ENCODE data around the gene UPK3A.

Gene UPK3A

DNA sequence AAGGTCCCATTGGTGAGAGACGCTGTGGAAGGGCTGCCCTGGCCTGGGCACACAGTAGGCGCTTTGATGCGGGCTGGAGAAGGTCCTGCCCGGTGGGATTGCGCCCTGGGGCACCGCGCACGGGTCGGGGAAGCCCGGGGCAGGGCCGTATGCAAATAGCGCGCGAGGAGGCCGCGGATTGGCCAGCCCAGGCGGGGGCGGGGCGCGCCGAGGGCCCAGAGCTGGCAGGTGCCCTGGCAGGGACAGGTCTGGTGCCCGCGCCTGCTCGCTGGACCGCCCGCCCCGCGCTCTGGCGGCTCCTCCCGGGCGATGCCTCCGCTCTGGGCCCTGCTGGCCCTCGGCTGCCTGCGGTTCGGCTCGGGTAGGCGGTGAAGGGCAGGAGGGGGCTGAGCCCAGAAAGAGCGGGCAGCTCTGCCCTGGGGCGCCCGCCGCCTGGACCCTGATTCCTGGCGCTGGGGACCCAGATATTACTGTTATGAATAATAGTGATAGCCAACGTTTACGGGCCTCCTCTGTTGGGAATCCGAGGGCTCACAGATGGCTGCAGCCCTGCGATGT, at the start of gene UPK3A:
Gene UPK3A (plus strand): TSS at position 245 of the 558 bp plus-strand sequence. CDS start 65 bp downstream, at position 310.
- peak in 1 of 2 donors; percentile 36 for DNase-seq (ENCODE audit: low read depth in 2 of 2, low spot score in 1 of 2)

DNA sequence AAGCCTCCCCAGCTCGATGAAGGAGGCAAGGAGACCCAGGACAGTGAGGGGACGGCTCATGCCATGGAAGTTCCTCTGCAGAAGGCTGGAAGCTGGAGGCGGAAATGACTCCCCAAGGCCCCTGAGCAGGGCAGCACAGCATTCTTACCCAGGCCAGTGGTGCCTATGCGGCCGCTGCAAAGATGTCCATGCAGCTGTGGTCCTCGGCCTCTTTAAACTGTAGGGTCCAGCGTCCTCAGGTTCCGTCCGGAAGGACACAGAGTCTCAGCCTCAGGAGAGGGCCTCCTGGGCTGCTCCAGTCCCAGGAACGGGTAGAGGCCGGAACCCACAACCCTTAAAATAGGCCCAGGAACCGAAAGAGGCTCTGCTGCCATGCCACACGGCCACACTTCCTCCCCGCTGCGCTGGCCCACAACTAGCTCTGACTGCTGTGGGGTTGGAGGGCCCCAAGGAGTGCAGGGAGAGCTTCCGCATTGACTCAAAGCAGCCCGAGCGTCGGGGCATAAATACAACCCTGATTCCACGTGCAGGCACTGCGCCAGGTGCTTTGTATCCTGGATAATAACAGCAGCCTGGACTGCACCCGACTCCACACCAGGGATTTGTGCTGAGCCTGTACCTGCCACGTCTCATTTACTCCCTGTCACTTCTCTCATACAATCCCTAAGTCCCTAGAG, 49.5 kb upstream of the UPK3A start:
- DNase-seq (ENCODE audit: low read depth in 2 of 2, low spot score in 1 of 2), result no peak

DNA sequence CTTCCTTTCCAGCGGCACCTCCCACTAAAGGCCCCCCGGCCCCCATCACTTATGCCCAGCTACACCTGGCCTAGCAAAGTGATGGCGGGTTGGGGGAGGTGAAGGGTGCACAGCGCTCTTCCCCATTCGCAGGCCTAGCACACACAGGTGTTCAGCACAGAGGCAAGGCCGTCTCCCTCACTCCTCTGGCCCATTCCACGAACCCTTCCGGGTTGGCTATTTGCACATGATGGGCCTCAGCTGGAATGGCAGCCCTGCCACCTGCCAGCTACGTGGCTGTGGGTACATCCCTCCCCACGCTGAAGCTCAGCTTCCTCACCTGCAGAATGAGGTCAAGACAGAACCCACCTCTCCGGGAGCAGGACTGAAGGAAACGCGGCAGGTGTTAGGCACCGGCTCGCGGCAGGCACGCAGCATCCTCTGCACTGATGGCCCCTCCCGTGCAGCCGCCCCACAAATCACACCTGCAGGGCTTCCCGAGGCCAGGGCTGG, 48.9 kb upstream of the UPK3A start:
- no peak for DNase-seq (ENCODE audit: low read depth in 2 of 2, low spot score in 1 of 2)

DNA sequence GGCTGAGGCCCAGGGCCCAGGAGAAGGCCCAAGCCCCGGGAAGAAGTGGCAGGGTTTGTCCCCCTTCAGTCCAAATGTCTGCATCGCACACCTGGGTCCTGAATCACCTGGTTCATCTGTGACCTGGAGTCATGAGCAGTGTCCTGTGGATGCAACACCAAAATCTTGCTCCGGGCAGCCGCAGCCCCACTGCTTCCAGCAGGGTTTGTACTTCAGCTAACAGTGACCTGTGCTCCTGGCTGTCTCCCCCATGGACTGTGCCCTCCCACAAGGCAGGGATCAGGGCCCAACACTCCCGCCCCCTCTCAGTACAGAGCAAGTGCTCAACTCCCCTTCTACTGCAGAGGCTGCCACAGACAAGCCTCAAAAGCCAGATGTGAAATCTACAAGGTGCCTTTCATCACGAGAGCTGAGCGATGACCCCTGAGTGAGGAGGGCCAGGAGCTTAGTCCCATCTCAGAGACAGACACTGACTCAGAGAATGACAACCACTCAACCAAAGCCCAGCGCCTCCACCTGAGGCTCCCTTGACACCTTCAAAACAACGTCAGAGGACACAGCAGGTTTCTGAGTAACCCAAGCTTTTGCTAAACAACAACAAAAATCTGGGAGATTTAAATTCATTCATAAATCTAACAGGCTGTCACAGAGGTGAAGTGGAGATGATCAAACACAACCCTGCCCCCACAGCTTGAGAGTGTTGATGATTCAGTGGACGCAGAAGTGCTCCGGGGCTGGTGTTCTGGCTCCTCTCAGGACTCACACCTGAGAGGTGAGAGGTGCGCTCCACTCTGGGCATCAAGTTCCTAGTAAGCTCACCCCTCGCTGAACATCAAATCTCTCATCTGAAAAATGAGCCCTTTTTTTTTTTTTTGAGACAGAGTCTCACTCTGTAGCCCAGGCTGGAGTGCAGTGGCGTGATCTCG, 47.4 kb upstream of the UPK3A start:
- no peak for DNase-seq (ENCODE audit: low read depth in 2 of 2, low spot score in 1 of 2)

DNA sequence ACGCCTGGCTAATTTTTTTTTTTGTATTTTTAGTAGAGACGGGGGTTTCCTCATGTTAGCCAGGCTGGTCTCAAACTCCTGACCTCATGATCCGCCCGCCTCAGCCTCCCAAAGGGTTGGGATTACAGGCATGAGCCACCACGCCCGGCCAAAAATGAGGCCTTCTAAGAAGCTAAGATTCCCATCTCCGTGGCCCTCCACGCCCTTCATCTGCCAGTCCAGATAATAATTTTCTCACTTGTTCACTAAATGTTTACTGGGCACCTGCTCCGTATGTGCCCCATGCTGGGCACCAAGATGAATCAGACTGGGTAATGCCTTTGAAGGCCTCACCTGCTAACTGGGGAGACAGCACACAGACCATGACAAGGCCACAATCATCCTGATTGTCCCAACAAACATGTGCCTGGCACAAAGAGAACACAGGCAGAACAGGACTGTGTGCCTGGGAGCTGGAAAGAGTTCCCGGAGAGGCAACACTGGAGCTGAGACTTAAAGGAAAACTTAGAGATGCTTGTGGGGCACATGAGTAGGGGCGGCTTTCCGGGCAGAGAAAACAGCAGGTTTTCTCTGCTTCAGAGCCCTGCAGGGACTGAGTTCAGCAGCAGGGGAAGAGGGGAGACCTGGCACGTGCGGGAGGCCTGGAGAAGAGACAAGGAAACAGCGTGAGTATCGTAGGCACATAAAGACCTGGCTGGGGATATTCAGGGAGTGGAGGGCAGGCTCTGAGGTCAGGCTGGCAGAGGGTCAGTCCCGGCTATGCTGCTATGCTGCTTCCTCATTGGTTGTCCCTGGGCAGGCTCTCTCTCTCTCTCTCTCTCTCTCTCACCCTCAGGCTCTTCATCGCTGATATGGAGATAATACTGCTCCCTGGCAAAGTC, 46.4 kb upstream of the UPK3A start:
- DNase-seq (ENCODE audit: low read depth in 2 of 2, low spot score in 1 of 2), result no peak

DNA sequence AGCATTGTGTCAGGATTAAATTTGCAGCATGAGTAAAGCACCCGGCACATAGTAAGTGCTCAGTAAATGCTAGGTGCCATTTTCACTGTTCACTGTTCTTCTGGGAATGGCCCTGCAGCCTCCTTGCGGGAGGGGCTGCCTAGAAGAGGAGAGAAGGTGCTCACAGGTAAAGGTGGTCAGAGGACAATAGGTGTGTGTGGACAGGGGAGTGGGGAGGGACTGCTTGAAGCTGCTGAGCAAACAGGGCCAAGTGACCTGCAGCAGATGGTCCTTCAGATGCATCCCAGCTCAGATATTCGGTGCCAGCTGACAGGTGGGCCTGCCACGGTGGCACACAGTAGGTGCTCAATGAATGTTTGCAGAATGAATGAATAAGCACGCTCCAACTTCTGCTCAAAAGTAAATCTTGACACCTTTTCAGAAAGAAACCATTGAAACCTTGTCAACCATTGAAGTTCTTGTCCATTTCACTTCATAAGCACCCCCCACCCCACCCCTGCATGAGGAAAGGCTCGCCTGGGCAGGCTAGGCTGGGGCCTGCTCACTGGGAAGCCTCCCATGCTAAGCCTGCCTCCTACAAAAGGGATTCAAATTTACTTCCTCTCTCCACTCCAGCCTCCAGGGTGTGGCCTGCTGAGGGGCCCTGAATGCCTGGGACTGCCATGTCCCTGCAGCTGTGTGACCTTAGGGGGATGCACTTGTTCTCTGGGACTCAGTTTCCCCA, 45.6 kb upstream of the UPK3A start:
- no peak for DNase-seq (ENCODE audit: low read depth in 2 of 2, low spot score in 1 of 2)

DNA sequence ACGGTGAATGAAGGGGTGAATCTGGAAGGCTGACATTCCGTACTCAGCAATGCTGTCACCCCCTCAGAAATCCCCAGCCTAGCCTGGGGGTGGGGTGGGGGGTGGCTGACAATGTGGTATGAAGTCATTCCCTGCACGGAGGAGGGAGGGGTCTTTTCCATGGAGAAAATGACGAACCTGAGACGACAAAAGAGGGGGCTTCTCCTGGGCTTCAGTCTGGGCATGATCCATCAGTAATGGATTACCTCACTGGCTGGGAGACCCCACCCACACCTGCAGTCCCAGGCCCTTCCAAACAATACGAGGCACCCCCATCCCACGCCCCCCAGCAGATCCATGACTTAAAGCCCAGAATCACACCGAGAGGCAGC, 45.1 kb upstream of the UPK3A start:
- DNase-seq (ENCODE audit: low read depth in 2 of 2, low spot score in 1 of 2), result no peak

DNA sequence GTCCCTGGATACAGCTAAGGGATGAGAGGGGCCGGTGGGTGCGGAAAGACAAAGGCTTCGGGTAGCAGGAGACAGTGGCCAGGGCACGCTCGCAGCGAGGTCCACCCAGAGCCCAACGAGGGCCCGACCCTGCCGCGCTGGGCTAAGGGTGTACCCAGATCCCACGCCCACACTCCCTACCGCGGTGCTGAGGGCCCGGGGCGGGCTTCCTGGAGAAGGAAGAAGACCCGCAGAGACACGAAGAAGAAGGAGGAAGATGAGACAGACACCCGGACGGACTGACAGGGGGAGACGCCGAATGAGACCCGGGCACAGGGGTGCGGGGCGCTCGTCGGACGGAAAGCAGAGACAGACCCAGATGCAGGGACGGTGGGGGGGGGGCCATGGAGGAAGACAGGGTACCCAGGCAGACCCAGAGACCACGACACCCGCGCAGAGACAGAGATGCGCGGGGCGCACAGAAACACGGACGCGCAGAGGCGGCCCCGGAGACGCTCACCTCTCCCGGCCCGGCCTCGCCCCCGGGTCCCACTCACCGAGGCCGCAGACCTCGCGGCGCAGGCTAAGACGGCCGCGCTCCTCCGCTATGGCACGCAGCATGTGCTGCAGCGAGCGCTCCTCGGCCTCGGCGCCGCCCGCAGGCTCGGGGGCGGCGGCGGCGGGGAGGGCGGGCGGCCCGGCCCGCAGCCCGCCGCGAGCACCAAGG, 44.5 kb upstream of the UPK3A start:
- no peak for DNase-seq (ENCODE audit: low read depth in 2 of 2, low spot score in 1 of 2)

DNA sequence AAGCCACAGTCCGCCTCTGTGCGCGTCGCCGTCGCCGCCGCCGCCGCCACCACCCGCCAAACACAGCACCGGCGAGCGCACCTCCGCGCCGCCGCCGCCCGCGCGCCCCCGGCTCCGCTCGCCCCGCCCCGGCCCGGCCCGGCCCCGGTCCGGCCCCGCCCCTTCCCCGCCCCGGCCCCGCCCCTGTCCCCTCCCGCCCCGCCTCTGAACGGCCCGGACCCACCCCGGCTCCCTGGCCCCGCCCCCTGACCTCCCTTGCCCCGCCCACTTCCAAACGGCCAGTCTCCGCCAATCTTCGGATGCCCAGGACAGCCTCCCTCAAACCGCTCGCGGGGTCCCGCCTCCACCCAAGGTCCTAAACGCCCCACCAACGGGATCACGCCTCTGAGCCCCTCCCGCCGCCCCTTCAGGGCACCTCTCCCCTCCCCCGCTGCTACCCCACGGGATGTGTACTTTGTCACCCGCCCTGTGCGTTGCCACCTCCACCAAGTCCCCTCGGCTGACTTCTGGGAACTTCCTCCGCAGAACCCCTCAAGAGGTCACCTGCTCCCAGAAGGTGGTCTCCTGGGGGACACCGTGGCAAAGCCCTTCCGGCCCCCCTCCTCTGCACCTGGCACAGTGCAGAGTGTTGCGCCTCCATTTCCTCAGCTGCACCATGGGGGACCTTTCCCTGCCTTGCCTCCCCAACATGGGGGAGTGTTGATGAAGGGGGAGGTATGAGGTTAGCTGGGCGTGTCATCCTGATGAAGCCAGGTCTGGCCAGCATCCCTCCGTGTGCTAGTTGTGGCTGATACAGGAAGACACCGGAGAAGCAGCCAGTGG, 43.7 kb upstream of the UPK3A start, which contains the start of gene KIAA0930:
Gene KIAA0930 (minus strand): TSS at position 85 of the 822 bp plus-strand sequence. CDS start 191 bp downstream, outside the sequence.
- peak; percentile 59 to 74 for DNase-seq (ENCODE audit: low read depth in 2 of 2, low spot score in 1 of 2)

DNA sequence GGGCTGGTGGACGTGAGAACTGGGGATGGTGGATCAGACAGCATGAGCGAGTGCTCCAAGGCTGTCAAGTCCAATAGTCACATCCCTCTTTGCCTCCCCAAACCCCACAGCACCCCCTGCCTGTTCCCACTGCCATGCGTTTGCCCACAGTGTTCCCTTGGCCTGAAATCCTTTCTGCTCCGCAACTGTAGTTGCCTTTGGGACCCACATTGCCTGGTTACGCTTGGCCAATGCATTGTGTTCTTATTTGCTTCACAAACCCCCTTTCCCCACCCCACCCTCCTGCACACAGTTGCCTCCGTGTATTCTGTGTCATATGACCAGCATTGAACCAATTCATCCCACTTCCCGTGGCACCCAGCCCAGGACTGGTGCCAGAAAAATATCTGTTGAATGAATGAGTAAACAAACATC, 42.0 kb upstream of the UPK3A start:
- no peak for DNase-seq (ENCODE audit: low read depth in 2 of 2, low spot score in 1 of 2)

DNA sequence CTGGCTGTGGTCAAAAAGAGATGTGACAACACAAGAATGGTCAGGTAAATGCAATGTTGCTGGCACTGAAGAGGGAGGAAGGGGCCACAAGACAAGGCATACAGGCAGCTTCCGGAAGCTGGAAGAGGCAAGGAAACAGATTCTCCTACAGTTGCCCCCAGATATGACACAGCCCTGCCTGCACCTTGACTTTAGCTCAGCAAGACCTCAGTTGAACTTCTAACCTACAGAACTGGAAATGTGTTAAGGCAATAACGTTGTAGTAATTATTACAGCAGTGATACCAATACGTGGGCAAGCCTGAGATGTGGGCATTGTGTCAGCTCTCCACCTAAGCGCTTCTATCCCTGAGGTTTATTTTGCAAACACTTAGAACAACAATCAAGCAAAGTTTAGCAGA, 39.8 kb upstream of the UPK3A start:
- no peak for DNase-seq (ENCODE audit: low read depth in 2 of 2, low spot score in 1 of 2)

DNA sequence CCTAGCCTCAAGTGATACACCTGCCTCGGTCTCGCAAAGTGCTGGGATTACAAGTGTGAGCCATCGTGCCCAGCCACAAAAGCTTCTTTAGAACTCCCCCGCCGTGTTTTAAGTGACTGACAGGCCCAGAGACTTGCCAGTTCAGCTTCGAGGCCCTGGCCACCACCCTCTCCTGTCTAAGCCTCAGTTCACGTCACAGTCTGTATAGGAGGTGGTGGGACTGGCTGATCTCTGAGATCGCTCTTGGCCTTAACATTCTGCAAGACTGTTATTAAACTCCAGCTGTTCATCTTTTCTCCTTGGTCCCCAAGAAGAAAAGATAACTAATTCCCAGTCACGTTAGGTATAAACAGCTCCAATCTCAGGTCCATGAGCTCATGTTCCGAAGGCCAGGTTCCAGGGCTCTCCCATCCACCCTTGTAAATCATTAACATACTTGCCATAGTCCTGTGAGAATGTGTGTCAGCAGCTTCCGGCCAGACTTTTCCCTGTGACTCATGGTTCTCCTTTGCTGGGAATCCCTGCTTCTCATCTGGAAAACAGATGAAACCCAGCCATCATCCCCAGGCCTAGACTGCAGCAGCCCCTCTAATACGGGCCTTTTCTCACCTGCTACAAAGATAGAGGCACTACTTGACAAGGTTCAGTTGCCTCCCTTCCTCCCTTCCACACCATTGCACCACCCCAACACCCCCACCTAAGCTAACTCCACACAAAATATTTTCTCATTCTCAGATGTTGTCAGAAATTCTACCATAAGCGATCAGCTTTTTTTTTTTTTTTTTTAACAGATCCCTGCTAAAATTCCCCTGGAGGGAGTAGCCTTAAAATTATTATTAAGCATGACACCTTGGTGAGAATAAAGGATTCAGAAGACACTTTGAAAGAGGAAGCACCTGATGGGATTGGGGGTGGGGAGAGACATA, 38.4 kb upstream of the UPK3A start:
- no peak for DNase-seq (ENCODE audit: low read depth in 2 of 2, low spot score in 1 of 2)

DNA sequence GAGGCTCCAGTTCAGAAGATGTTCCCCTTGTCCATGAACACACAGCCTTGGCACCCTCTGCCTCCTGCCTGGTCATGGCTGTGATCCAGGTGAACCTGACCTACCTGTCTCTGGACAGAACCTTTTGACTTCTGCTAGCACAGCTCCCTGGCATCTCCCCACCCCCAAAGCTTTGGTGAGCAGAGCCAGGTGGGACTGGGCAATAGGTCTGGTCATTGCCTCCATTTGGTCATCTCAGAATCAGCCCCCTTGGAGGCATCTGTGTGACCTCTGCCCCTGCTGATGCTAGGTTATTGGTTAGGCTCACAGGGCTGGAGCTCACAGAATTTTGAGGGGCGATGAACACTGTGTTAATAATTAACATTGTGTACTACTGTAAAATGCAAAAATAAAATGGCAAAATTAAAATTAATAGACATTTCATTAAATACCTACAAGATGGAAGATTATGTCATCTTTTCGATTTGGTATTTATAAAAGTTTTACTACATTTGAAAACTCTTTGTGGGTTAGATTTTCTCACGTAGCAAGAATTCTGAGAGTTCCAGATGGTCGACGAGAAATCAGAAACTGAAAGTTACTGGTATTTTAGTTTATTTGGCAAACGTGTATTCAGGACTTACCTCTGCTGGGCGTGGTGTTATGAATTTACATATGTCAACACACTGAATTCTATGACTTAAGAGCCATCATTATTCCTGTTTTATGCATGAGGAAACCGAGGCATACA, 35.8 kb upstream of the UPK3A start:
- no peak for DNase-seq (ENCODE audit: low read depth in 2 of 2, low spot score in 1 of 2)

DNA sequence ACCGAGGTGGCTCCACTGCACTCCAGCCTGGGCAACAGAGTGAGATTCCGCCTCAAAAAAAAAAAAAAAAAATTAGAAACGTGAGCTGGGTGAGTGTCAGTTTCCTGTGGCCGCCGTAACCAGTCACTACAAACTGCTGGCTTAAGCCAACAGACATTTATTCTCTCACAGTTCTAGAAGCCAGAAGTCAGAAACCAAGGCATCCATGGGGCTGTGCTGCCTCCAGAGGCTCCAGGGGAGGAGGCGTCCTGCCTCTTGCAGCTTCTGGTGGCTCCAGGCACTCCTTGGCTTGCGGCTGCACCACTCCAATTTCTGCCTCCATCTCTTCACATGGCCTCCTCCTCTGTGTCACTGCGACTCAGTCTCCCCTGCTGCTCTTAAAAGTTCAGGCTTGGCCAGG, 32.9 kb upstream of the UPK3A start:
- DNase-seq (ENCODE audit: low read depth in 2 of 2, low spot score in 1 of 2), result no peak

DNA sequence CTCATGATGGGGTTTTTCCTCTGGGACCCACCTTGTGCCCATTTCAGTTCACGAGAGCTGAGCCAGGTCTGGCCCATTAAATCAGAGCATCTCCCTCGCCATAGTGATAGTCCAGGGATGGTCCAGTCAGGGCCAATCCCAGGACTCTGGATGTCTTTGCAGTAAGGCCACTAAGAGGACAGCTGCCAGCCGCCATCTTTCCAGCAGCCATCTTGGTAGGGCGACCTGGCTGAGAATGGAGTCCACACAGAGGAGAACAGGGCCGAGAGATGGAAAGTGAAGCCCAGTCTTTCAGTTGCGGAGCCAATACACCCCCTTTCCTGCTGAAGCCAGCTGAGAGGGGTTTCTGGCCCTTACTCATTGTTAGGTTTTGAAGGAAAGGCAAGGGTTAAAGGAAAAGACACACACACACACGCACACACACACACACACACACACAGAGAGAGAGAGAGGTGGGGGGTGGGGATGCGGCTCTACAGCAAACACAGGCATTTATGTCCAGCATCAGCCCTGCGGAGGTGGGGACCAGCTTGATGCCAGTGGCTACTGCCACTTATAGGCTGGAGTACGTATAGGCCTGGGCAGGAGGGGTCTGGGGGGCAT, 31.6 kb upstream of the UPK3A start:
- DNase-seq (ENCODE audit: low read depth in 2 of 2, low spot score in 1 of 2), result no peak

DNA sequence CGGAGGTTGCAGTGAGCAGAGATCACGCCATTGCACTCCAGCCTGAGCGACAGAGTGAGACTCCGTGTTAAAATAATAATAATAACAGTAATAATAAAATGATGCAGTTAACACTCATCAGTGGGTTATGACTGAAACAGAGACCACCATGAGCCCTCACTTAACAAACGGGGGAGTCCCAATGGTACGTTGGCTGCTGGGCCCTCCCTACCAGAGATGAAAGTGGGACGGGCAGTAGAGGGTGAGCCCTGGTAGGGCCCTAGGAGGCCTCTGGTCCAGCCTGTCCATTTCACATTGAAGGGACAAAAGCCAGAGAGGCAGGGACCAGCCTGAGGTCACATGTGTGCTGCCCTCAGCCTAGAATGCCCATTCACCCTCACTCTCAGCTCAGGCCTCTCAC, 30.4 kb upstream of the UPK3A start:
- no peak for DNase-seq (ENCODE audit: low read depth in 2 of 2, low spot score in 1 of 2)

Data from stimulated activated CD8-positive, alpha-beta memory T cell treated with anti-CD3 and anti-CD28 coated beads, Interleukin-4, amount 100 ng/mL, for 4 hours (primary cell).